Inflammatory macrophage treated with lipopolysaccharide for 4 hours (primary cell): ENCODE results near the gene PLCG2.
"Not testable (repeated sequence)": the region's sequence is repeated elsewhere in the genome, so short reads cannot be mapped to it uniquely, and the experiment has no call there.

Source experiments
- DNase-seq: peaks from one replicate; pipeline ENCODE4 v3.0.0-alpha.2; 2020

Gene PLCG2

DNA sequence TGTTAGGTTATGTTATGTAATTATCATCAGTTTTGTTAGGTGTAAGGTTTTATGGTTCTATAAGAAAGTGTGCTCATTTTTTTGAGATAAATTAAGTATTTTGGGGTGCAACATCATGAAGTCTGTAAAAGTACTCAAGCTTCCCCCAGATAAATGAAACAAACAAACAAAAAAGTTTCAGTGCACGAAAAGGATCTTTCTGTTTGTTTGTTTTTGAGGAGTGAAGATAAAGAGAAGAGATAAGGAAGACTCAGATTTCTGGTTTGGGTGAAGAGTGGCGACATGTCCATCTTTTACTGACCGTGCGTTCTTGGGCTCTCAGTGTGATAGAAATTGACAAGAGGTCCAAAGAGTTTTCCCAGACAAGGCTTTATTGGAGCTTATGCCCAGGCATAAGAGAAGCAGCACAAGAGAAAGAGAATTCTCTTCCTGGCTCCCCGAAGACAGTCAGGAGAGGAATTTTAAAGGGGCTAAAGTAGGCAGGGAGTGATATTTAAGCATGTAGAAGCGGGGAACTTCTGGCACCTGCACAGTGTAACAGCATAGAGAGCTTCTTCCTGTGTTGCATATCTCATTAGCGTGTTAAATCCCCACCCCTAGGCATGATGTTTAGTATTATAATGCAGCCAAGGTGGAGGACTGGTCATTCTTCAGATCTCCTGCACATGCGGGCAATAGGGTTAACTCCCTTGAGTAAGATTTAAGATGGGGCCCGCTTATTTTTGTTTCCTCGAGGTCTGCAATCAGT is 71.3 kb downstream of the PLCG2 start:
- DNase-seq = no peak

DNA sequence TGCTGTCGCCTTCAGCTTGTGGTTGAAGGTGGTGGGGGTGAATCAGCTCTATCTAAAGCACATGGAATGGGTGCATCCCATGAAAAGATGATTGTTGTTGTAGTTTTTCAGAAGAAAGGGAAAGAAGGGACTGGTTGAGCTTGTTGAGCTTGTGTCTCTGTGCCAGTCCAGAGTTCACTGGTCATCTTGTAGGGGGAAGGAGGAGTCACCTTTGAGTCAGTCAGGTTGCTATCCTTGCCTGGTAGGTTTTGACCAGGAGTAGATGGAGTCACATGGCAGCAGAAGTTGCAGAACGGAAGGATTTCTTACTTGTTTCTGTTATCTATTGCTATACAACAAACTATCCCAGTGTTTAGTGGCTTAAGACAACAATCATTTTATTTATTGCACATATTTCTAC is 73.3 kb downstream of the PLCG2 start:
- no peak for DNase-seq

DNA sequence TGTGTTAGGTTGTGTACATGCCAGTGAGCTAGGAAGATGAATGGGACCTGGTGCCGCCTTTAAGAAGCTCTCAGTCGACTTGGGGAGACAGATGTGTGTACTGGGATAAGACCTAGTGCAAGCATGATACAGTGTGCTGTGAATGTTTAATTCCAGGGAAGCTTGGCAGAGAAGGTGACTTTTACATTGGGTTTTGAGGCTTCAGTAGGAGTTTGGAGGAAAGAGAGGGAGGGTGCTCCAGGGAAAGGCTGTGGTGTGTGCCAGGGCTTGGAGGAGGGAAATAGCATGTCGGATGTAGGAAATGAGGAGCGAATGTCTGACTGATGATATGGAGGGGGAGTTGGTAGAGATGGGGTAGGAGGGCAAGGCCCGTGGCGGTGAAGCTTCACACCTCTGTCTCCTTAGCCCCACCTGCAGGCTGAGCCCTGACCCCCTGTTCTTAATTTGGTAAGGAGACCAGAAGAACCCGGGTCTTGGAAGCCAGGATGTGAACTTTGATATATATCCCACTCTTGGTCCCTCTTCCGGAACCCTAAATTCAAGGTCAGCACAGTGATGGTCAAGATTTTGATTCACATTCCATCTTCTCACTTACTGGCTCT is 76.6 kb downstream of the PLCG2 start:
- DNase-seq = no peak

DNA sequence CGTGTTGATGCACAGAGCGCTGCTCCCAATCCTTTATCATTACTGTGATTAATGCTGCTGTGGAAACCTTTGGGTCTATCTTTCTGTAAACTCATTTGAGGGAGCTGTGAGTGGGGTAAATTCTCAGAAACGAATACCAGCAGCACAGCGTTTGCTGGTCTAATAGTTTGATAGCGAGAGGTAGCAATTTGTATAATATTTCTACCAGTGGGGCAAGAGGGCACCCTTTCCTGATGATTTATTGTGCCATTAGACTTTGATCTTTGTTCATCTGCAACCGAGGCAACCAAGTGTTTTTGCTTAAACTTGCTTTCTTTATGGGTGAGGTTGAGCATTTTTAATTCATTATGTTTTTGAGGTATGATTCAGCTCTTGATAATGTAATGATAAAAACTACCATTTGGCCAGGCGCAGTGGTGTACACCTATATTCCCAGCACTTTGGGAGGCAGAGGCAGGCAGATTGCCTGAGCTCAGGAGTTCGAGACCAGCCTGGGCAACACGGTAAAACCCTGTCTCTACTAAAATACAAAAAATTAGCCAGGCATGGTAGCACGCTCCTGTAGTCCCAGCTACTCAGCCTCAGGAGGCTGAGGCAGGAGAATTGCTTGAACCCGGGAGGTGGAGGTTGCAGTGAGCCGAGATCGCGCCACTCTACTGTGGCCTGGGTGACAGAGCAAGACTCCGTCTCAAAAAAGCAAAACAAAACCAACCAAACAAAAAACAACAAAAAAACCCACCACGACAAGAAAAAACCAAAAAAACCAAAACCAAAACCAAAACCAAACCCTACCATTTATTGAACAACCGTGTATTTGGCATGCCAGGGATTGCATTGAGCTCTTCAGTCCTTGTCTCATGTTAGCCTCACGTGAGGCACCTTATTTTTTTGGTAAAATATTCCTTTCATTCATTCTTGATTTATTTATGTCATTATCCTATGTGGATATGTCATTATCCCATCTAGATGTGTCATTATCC is 81.5 kb downstream of the PLCG2 start:
- DNase-seq = no peak

DNA sequence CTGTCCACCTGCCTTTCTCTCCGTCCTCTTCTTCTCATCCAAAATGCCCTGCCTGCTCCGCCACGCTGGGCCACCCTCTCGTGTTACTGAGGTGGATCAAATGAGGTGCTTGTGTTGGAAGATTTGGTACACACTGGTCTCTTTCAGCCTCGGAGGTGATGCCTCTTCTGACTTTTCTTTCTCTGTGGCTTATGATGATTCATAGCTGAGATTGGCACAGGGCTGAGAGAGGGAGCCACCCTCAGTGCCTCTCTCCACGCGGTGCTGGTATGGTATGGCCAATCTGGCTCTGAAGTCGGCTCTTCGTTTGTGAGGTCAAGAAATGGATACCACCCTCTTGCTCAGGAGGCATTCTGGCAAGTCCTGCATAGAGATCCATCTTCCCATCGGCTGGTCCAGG is 82.4 kb downstream of the PLCG2 start:
- DNase-seq = no peak

DNA sequence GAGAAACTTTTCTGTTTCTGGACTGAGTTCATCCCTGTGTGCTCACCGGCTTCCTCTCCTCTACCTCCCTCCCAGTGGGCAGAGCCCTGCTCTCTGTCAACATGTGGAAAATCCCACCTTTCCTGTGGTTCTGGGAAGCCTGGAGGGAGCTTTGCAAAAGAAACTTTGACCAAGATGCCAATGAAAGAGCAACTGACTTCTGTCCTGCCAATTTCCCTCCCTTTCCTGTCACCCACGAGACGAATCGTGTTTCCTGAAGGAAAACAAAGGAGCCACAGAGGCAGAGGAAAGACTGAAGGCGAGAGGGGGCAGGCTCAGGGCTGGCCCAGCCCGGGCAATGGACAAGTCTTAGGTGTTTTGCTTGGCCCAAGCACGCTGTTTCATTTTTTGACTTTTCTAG is 82.8 kb downstream of the PLCG2 start:
- no peak for DNase-seq

DNA sequence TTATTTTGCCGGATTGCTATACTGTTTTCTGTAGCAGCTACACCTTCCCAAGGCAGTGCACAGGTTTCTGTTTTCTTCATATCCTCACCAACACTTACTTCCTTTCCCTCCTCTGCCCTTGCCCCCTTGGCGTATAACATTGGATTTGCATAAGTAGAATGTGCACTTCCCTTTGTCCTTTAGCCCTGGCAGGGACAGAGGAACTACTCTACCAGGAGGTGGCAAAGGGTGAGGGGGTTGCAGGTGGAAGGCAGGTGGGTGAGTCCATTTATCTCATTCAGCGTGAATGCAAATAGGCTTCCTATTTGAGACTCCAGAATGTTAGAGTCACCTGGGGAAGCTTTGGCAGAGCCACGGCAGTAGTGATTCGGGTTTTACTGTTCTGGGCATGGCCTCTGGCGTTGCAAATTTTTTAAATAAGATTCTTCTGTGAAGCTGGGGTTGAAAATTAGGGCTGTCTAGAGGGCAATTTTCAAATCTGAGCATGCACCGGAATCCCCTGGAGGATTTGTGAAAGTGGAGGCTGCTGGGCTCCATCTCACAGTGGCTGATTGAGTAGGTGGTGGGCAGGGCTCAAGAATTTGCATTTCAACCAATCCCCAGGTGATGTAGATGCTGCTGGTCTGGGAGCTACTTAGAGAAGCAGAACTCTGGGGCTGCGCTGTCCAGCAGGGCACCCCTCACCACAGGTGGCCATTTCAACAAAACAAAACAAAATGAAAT is 84.7 kb downstream of the PLCG2 start:
- DNase-seq = peak; percentile 3

DNA sequence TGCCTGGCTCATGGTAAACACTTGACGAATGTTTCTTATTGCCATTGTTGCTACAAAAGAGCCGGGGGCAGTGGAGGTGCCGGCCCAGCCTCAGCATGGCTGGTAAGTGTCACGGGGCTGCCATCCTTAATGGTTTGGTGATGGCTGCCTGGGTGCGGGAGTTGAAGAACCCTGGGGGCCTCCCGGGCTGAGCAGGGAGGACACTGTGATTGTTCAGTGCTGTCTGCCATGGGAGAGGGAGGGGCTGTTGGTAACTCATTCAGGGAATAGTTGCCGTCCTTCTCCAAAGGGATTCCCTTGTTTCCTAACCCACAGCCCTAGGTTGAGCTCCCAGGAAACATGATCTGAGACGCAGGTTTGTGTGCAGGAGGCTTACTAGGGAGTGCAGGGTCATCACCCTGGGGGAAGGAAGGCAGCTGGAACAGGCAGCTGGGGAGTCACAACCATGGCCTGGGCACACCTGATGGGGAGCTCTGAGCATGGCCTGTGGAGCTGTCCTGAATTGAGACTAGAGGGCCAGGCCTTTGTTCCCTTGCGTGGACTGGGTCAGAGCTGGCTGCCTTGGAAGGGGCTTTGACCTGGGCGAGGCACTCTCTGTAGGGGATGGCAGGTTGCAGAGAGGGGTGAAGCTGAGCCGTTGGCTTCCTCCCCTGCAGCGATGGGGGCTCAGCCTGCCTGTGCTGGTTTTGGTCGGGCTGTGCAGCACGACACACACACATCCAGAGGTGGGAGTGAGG is 85.7 kb downstream of the PLCG2 start:
- DNase-seq = no peak

DNA sequence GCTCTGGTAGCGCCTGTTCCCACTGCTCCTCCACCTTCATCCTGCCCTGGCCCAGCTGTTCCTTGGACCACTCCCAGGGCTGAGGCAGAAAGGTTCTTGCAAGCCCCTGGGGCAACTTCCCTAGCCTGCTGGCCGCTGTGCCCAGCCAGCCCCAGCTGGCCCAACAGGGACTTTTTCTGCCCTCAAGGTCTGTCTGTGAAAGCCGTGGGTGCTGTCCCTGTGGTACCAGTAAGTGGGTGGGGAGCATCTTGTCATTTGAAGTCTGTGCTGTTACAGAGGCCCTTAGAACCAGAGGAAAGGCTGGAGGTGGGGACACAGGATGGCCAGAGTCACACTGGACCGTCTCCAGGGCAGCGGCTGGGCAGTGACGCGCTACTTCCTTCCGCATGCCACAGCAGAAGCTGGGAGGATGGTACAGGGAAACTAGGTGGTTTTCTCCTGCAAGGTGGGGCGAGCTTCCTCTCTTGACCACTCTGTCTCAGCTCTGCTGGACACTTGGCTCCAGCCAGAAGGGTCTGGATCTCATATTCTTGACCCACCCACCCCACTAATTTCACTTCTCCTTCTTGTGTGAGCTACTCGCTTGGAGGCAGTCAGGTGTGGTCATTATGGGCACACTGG is 87.8 kb downstream of the PLCG2 start:
- DNase-seq = peak; percentile 69

DNA sequence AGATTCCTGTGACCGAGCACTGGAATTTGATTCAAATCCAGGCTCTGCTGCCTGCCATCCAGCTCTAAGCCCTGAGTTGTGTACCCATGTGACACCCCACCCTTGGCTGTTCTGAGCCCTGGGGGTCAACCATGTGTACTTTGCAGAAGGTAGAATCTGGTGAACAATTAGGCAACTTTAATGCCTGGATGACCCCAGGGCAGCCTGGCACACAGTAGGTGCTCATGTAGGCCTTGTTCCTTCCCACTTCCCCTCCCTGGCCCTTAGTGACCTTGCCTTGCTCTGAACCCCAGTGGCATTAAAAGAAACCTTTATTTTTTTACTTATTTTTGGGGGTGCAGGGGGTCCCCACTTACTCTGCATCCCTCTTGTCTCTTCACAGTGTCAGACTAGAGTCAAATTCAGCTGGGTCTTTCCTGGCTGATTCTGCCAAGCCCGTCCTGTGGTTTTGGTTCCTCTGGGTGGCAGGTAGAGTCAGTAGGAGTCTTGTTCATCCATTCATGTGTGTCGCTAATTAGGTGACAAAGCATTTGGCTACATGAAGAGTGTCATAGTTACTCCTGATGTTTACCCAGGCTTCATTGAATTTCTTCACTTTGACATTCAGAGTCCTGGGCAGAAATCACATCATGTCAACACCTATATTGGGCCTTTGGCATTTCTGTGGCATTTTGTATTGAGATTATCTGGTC is 89.1 kb downstream of the PLCG2 start:
- no peak for DNase-seq

DNA sequence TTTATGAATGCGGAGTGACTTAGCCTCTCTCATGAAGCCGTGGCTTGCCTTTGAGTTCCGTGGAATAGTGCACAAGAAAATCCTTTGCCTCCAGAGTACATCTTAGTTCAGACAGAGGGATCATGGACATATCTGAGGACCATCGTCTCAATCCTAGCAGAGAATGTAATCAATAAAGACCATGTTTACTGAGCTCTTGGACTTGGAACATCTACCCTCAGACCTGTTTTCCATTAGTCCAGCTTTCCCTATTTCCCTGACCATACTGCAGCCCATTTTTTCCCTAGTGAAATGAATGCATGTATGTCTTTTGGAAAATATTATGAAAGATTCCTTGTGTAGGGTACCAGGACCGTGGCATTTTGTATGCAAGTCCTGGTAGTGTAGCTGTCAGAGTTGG is 90.2 kb downstream of the PLCG2 start:
- no peak for DNase-seq

DNA sequence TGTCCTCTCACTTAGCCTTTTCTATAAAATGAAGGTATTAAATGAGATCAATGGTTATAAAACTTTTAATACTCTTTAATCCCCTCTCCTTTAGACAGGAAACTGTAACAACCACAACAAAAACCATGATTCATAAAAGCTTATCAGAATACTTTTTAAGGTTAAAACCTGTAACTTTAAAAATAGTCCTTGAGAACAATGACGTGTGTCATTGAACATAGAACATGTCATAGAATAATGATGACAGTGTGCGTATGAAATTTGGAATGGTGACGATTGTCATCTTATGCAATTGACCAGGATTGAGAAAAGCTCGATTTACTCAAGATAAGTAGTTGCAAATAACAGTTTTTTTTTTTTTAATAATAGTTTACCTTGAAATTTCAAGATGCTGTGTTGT is 94.1 kb downstream of the PLCG2 start:
- peak; percentile 15 for DNase-seq

DNA sequence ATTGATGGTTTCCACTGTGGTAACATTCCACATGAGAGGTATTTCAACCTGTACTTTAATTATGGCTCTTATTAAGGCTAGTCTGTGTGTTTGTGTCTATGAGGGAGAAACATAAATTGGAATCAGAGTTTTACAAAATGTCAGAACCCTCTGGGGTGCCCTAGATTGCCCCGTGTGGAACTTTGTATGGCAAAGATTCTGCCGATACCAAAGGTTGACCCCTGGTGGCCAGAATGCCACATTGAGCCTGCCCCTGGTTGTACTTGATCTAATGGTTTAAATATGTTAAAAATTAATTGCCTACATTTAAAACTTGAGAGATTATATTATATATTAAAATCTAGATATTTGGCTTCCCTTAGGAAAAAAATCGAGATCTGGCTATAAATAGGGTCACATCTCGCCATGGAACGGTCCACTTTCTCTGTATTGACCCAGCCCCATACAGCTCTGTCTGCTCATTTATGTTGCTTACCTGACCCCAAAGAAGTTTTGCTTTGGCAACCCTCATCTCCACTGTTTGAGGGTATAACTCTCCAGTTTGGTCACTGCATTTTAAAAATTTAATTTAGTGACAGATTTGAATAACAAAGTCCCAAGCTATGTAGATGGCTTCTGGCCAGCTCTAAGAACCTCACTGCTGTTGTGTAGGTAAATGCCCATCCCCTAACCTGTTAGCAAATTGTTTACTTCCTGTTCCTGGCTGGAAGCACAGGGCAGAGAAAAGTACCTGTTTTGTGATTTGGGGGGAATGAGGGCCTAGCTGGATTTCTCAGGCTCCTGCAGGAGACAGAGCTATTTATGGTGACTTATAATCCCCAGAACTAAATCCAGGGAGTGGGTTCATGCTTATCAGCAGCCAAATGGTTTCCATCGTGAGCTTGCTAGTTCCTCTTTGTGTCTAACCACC is 95.0 kb downstream of the PLCG2 start:
- peak; percentile 61 for DNase-seq

DNA sequence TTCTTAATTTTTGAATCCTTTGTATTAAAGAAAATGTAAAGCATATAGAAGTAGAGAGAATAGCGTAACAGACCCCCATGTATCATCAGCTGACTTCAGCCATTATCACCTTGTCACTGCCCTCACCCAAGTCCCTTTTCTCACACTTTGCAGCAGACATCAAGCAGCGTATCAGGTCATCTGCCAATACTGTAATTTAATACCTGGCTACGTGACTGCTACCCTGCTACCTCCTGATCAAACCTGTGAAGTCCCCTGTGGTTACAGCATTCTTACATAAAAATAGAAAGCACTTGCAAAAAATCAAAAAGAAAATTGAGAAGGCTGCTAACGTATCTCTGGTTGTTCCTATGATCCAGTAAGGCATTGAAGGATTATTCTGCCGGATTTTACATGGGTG is 96.4 kb downstream of the PLCG2 start:
- DNase-seq = no peak

DNA sequence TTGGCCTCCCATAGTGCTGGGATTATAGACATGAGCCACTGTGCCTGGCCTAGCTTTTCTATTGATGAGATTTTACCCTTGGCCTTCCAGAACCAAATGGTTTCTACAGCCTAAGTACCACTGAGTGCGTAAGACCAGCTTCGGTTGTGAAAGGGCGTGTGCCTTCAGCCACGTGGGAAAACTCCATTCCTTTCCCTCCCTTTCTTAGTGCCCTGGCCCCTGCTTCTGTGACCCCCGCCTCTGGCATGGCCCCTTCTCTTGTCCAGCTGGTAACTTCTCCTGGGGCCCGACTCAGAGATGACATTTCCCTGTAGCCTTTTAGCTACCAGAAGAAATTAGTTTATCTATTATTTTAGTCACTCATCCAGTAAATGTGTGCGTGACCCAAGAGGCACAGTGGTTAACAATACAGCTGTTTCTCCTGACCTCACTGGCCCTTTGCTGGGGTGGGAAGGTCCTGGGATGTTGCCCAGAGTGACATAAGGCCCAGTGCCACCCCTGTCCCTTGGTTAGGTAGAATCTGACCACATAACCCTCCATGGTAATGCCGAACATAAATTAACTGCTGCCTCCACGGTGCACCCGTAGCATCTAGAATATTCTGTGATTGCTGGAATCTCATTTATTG is 97.3 kb downstream of the PLCG2 start:
- DNase-seq = no peak

DNA sequence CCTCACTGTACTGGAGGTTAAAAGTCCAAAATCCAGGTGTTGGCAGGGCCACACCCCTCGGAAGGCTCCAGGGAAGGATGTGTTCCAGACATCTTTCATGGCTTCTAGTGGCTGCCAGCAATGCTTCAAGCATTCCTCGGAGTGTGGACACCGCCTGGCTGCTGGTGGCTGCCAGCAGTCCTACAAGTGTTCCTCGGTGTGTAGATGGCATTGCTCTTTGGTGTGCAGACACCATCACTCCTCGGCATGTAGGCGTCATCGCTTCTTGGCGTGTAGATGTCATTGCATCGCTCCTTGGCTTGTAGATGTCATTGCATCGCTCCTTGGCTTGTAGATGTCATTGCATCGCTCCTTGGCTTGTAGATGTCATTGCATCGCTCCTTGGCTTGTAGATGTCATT is 98.4 kb downstream of the PLCG2 start:
- not testable (repeated sequence) for DNase-seq

DNA sequence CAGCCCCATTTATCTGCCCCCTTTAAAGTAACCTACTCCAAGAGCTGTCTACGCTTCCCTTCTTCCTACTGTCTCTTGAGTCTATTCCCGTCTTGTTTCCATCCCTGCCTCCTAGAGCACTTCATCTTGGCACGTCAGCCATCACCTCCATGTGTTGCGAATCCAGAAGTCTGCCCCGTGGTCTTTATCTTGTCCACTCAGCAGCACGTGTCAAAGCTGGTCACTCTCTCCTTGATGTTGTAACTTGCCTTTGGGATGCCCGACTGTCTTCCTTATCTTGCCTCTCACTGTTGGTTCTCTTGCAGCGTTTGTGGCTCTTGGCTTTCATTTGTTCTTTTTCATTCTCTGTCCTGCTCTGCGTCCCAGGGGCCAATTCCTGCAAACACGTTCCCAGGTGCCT is 99.4 kb downstream of the PLCG2 start:
- no peak for DNase-seq

DNA sequence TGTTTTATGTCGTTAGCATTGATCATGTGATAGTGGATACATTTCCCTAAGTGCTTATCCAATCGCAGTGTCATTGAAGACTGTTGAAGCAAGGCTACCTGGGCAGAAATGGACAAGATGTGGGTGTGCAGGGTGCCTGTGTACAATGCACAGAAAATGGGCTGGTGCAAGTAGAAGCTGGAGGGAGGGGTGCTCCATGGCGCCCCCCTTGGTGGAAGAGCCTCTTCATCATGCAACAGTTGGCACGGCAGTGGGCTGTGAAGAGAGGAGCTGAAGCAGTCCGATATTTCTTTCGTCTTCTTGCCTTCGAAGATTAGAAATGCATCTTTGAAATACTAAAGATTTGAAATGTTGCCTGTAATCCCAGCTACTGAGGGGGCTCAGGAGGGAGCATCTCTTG is 100.5 kb downstream of the PLCG2 start:
- no peak for DNase-seq

DNA sequence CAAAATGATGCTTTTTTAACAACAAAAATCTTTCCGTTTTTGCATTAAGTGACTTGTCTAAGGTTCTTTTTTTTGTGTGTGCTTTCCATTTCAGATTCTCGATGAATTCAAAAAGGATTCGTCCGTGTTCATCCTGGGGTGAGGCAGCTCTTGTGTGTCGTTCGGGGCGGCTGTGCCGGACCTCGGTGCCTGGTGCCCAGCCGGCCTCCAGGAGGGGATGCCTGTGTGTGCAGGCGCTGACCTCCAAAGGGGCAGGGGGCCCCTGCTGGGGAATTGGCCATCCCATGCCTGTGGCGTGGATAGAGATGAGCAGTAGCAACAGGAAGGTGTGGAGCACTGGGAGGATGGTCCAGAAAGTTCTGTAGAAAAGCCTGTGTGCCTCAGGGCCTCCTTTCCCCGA is 101.7 kb downstream of the PLCG2 start:
- no peak for DNase-seq

DNA sequence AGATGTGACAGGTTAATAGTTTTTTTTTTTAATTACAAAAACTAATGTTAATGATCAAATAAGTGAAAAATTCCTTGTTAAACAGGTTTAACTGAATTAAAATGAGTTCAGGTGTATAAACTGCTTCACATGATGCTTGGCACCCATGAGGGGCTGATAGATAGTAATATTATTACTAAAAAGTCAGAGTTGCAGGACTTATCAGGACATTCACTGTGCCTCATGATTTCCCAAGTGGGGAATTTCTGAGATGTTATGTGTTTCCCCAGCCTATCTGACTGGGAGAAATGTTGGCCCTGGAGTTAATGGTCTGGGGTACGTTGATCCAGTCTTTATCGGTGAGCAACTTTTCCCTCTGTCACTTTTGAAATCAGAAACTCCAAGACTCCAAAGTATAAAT is 102.1 kb downstream of the PLCG2 start:
- no peak for DNase-seq
